Measurements from ENCODE around the gene DSN1.

Gene DSN1

GRCh38 chr20:36720510-36720909, 53.1 kb downstream of the DSN1 start:
- no peaks in the 10 kb centered on the region for H3K9me3 ChIP-seq (ENCODE audit: low read length)
- no peak overlapping the region for H2AFZ ChIP-seq (ENCODE audit: low read length)
- no peaks in the 10 kb centered on the region for H4K20me1 ChIP-seq (ENCODE audit: insufficient read depth, low read length)
- H3K4me1 ChIP-seq (ENCODE audit: insufficient read depth, low read length, severe bottlenecking): no peaks in the 10 kb centered on the region
- no peak overlapping the region for H3K4me3 ChIP-seq (ENCODE audit: low read depth, low read length, poor library complexity, severe bottlenecking)
- H3K27ac ChIP-seq (ENCODE audit: low read depth, low read length, poor library complexity, severe bottlenecking): no peak overlapping the region
- H3K79me2 ChIP-seq (ENCODE audit: insufficient read depth, low read length): no peaks in the 10 kb centered on the region
- no peak for TF ChIP-seq EZH2 (IDR thresholded peaks at IDR 0.05; ENCODE audit: borderline replicate concordance, low read length)
- TF ChIP-seq, protein P1, sequence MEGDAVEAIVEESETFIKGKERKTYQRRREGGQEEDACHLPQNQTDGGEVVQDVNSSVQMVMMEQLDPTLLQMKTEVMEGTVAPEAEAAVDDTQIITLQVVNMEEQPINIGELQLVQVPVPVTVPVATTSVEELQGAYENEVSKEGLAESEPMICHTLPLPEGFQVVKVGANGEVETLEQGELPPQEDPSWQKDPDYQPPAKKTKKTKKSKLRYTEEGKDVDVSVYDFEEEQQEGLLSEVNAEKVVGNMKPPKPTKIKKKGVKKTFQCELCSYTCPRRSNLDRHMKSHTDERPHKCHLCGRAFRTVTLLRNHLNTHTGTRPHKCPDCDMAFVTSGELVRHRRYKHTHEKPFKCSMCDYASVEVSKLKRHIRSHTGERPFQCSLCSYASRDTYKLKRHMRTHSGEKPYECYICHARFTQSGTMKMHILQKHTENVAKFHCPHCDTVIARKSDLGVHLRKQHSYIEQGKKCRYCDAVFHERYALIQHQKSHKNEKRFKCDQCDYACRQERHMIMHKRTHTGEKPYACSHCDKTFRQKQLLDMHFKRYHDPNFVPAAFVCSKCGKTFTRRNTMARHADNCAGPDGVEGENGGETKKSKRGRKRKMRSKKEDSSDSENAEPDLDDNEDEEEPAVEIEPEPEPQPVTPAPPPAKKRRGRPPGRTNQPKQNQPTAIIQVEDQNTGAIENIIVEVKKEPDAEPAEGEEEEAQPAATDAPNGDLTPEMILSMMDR (IDR thresholded peaks at IDR 0.05; ENCODE audit: low read length): no peak
- H3K27me3 ChIP-seq (ENCODE audit: insufficient read depth, low read length): no peaks in the 10 kb centered on the region
- H3F3A ChIP-seq (ENCODE audit: insufficient read depth, low read length): no peaks in the 10 kb centered on the region
- no peaks in the 10 kb centered on the region for H3K36me3 ChIP-seq (ENCODE audit: insufficient read depth, low read length)
- H3K9ac ChIP-seq (ENCODE audit: low read length): no peak overlapping the region
- H3K4me2 ChIP-seq (ENCODE audit: low read length): no peak overlapping the region
- H3K9me2 ChIP-seq (ENCODE audit: low read depth, low read length): no peaks in the 10 kb centered on the region

GRCh38 chr20:36717657-36718056, 55.9 kb downstream of the DSN1 start:
- no peak overlapping the region for H3K4me2 ChIP-seq (ENCODE audit: low read length)
- no peaks in the 10 kb centered on the region for H4K20me1 ChIP-seq (ENCODE audit: insufficient read depth, low read length)
- TF ChIP-seq, protein P1 (IDR thresholded peaks at IDR 0.05; ENCODE audit: low read length): peak; percentile 43; the same call in 1 of the 2 replicates
- no peak for TF ChIP-seq EZH2 (IDR thresholded peaks at IDR 0.05; ENCODE audit: borderline replicate concordance, low read length)
- H3K4me1 ChIP-seq (ENCODE audit: insufficient read depth, low read length, severe bottlenecking): no peaks in the 10 kb centered on the region
- no peaks in the 10 kb centered on the region for H3K9me3 ChIP-seq (ENCODE audit: low read length)
- no peaks in the 10 kb centered on the region for H3F3A ChIP-seq (ENCODE audit: insufficient read depth, low read length)
- no peaks in the 10 kb centered on the region for H3K79me2 ChIP-seq (ENCODE audit: insufficient read depth, low read length)
- no peaks in the 10 kb centered on the region for H3K9me2 ChIP-seq (ENCODE audit: low read depth, low read length)
- H2AFZ ChIP-seq (ENCODE audit: low read length): no peak overlapping the region
- no peaks in the 10 kb centered on the region for H3K27me3 ChIP-seq (ENCODE audit: insufficient read depth, low read length)
- H3K36me3 ChIP-seq (ENCODE audit: insufficient read depth, low read length): no peaks in the 10 kb centered on the region
- no peak overlapping the region for H3K9ac ChIP-seq (ENCODE audit: low read length)
- no peak overlapping the region for H3K4me3 ChIP-seq (ENCODE audit: low read depth, low read length, poor library complexity, severe bottlenecking)
- no peak overlapping the region for H3K27ac ChIP-seq (ENCODE audit: low read depth, low read length, poor library complexity, severe bottlenecking)

DNA sequence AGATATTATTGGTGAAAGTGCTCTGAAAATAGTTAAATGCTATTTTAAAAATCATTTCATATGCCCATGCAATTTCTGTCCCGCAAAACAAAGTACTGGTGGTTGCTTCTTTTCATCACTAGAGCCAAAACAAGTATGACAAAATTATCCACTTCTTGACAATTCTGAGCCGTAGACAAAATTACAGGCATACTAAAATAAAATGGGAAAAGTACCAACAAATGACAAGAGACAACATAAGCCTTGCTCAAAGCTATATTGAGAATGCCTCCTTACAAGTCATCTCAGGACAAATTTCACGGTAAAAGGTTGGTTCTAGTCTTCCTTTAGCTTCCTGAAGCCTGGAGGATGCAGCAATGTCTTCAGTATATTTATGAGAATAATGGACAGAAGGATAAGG, 56.5 kb downstream of the DSN1 start:
- Histone ChIP-seq H4K20me1 (ENCODE audit: insufficient read depth, low read length) (no peaks in the 10 kb centered on the region), H3K27me3 (ENCODE audit: insufficient read depth, low read length) (no peaks in the 10 kb centered on the region), H3K9me3 (ENCODE audit: low read length) (no peaks in the 10 kb centered on the region), H3K4me1 (ENCODE audit: insufficient read depth, low read length, severe bottlenecking) (no peaks in the 10 kb centered on the region), H3K4me3 (ENCODE audit: low read depth, low read length, poor library complexity, severe bottlenecking) (no peak overlapping the region), H3K4me2 (ENCODE audit: low read length) (no peak overlapping the region), H3K36me3 (ENCODE audit: insufficient read depth, low read length) (no peaks in the 10 kb centered on the region), H3K79me2 (ENCODE audit: insufficient read depth, low read length) (no peaks in the 10 kb centered on the region), H3K9ac (ENCODE audit: low read length) (no peak overlapping the region), H2AFZ (ENCODE audit: low read length) (no peak overlapping the region), H3K9me2 (ENCODE audit: low read depth, low read length) (no peaks in the 10 kb centered on the region), H3K27ac (ENCODE audit: low read depth, low read length, poor library complexity, severe bottlenecking) (no peak overlapping the region), H3F3A (ENCODE audit: insufficient read depth, low read length) (no peaks in the 10 kb centered on the region)
- TF ChIP-seq, protein P1 (IDR thresholded peaks at IDR 0.05; ENCODE audit: low read length): no peak
- TF ChIP-seq EZH2 (IDR thresholded peaks at IDR 0.05; ENCODE audit: borderline replicate concordance, low read length): no peak

Data from OCI-LY1 (cell line).